ENCODE measurements around the gene BUB3.

DNA sequence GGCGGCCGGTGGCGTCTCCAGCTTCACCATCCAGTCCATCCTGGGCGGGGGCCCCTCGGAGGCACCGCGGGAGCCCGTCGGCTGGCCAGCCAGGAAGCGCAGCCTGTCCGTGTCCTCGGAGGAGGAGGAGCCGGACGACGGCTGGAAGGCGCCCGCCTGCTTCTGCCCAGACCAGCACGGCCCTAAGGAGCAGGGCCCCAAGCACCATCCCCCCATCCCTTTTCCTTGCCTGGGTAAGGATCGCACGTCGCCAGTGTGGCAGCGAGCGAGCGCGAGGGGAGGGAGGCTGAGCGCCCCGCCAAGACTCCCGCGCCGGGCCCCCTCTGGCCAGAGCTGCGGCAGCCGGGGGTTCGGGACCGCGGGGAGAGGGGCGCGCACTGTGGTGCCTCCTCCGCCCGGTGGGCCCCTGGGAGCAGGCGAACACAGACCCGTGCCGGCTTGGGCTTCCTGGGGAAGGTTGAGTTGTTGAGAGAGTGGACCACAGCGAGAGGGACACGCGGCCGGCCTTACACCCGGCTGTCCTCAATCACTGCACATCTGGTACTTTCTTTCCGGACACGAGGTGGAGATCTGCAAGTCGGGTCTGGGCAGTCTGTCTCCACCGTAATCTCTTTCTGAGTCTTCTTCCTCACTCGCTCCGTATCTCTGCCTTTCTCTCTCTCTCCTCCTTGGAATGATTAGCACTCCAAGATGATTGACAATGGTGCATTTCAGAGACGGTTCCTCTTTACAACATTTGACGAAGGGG, 5.6 kb upstream of the BUB3 start:
- TF ChIP-seq, protein P1, sequence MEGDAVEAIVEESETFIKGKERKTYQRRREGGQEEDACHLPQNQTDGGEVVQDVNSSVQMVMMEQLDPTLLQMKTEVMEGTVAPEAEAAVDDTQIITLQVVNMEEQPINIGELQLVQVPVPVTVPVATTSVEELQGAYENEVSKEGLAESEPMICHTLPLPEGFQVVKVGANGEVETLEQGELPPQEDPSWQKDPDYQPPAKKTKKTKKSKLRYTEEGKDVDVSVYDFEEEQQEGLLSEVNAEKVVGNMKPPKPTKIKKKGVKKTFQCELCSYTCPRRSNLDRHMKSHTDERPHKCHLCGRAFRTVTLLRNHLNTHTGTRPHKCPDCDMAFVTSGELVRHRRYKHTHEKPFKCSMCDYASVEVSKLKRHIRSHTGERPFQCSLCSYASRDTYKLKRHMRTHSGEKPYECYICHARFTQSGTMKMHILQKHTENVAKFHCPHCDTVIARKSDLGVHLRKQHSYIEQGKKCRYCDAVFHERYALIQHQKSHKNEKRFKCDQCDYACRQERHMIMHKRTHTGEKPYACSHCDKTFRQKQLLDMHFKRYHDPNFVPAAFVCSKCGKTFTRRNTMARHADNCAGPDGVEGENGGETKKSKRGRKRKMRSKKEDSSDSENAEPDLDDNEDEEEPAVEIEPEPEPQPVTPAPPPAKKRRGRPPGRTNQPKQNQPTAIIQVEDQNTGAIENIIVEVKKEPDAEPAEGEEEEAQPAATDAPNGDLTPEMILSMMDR (IDR thresholded peaks at IDR 0.05 in 4 of 5, conservative IDR thresholded peaks at IDR 0.05 in 1 of 5) = no peak
- TF ChIP-seq POLR2A (IDR thresholded peaks at IDR 0.05) = no peak
